GM23248 (cell line): ENCODE measurements around the gene PRKD1.

ENCODE experiments used
- EZH2 ChIP-seq: fragments of 200-600 bp; sonication (generic); IDR thresholded peaks from 2 replicates; pipeline ENCODE4 v1.6.1; 2018; ENCODE audit warnings: antibody characterized with exemption, mild to moderate bottlenecking; ENCODE audit not compliant: insufficient read depth, poor library complexity, severe bottlenecking
- EZH2phosphoT487 ChIP-seq: fragments of 200-600 bp; sonication (generic); IDR thresholded peaks from 2 replicates; pipeline ENCODE4 v1.6.1; 2018; ENCODE audit warnings: antibody characterized with exemption, moderate library complexity, mild to moderate bottlenecking, low read depth; ENCODE audit not compliant: insufficient read depth

DNA sequence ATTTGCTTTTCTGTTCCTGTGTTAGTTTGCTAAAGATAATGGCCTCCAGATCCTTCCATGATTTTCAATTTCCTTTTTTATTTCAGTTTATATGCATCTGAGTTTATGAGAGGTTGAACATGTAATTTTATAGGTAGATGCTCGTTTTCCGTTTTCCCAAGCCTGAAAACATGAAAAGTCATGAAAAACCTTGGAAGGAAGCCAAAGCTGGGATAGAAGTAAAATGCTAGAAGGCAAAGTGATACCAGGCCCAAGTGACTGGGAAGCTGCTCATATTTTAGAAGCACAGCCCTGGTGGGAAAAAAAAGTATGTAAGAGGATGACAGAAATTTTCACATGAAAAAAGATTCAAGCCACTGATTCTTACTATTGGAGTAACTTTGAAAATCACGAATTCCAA lies 290.8 kb downstream of the PRKD1 start:
- TF ChIP-seq EZH2phosphoT487 (no peak), EZH2 (no peak)
